ENCODE data around the gene GPSM1.

The GPSM1 gene

GRCh38 chr9:136407911-136408310 is 80.6 kb downstream of the GPSM1 start:
- intact Hi-C loops (cut with DNase I) = no loop called here
- peak in 14 of 42 donors; percentile 20 to 74 (median 38) for DNase-seq
